ENCODE measurements around the gene GSPT1.
"Not testable (repeated sequence)": the region's sequence is repeated elsewhere in the genome, so short reads cannot be mapped to it uniquely, and the experiment has no call there.

GSPT1 gene

GRCh38 chr16:11824362-11824761, 91.4 kb downstream of the GSPT1 start:
- no peak for DNase-seq (ENCODE audit: low spot score)
- no peak overlapping the region for H3K4me3 Mint-ChIP-seq
- no peak overlapping the region for H3K27ac Mint-ChIP-seq
- H3K27me3 Mint-ChIP-seq (ENCODE audit: low read depth) = no peaks in the 10 kb centered on the region
- H3K36me3 Mint-ChIP-seq (ENCODE audit: low read depth) = no peaks in the 10 kb centered on the region
- no peaks in the 10 kb centered on the region for H3K9me3 Mint-ChIP-seq
- H3K4me1 Mint-ChIP-seq (ENCODE audit: low read depth) = no peaks in the 10 kb centered on the region

GRCh38 chr16:11823645-11824044, 92.1 kb downstream of the GSPT1 start:
- H3K4me1 Mint-ChIP-seq (ENCODE audit: low read depth); H3K36me3 Mint-ChIP-seq (ENCODE audit: low read depth); H3K4me3 Mint-ChIP-seq; H3K27me3 Mint-ChIP-seq (ENCODE audit: low read depth); H3K9me3 Mint-ChIP-seq; DNase-seq (ENCODE audit: low spot score); H3K27ac Mint-ChIP-seq: not testable (repeated sequence)

- Mint-ChIP-seq H3K27ac (no peak overlapping the region), H3K4me3 (no peak overlapping the region), H3K27me3 (ENCODE audit: low read depth) (no peaks in the 10 kb centered on the region), H3K36me3 (ENCODE audit: low read depth) (no peaks in the 10 kb centered on the region), H3K4me1 (ENCODE audit: low read depth) (no peaks in the 10 kb centered on the region), H3K9me3 (no peaks in the 10 kb centered on the region)
- DNase-seq (ENCODE audit: low spot score) = no peak
Measured at GRCh38 chr16:11819798-11820197, 96.0 kb downstream of the GSPT1 start.

- H3K4me1 Mint-ChIP-seq (ENCODE audit: low read depth); H3K36me3 Mint-ChIP-seq (ENCODE audit: low read depth); H3K27me3 Mint-ChIP-seq (ENCODE audit: low read depth); H3K27ac Mint-ChIP-seq; H3K9me3 Mint-ChIP-seq; H3K4me3 Mint-ChIP-seq; DNase-seq (ENCODE audit: low spot score): not testable (repeated sequence)
Measured at GRCh38 chr16:11818970-11819369, 96.8 kb downstream of the GSPT1 start.

All from T-helper 2 cell treated with Interferon-gamma antibody and Interleukin-4, amounts not matched to agents 5 μg/mL and 100 μg/mL, for 36 hours (primary cell).